WTC11 (cell line): Measurements from ENCODE around the gene NSD1. TPM values are rescaled to one million over a fixed set of nuclear protein-coding genes. Genes with fewer than 3 reads are reported as not detected.

Source experiments
- ARID4B ChIP-seq: sonication (generic); formaldehyde crosslinking; IDR thresholded peaks from 2 replicates; pipeline ENCODE4 v1.8.0; 2023; ENCODE audit warnings: missing genetic modification reagents, mild to moderate bottlenecking, borderline replicate concordance
- ATF6 ChIP-seq: sonication (generic); formaldehyde crosslinking; IDR thresholded peaks from 2 replicates; pipeline ENCODE4 v1.8.1; 2023; ENCODE audit warnings: mild to moderate bottlenecking, missing genetic modification reagents
- CREM ChIP-seq: sonication (generic); formaldehyde crosslinking; IDR thresholded peaks from 2 replicates; pipeline ENCODE4 v1.8.1; 2022; ENCODE audit warnings: mild to moderate bottlenecking, missing genetic modification reagents, moderate library complexity
- ETV6 ChIP-seq: sonication (generic); formaldehyde crosslinking; IDR thresholded peaks from 2 replicates; pipeline ENCODE4 v1.8.1; 2022; ENCODE audit warnings: mild to moderate bottlenecking, missing genetic modification reagents
- FOXJ3 ChIP-seq: sonication (generic); formaldehyde crosslinking; IDR thresholded peaks from 2 replicates; pipeline ENCODE4 v1.9.0; 2021; ENCODE audit warnings: missing genetic modification reagents, mild to moderate bottlenecking, borderline replicate concordance
- FOXP1 ChIP-seq: sonication (generic); formaldehyde crosslinking; IDR thresholded peaks from 2 replicates; pipeline ENCODE4 v1.8.0; 2022; ENCODE audit warnings: missing genetic modification reagents, mild to moderate bottlenecking, moderate library complexity, borderline replicate concordance
- GABPB1 ChIP-seq: sonication (generic); formaldehyde crosslinking; IDR thresholded peaks from 2 replicates; pipeline ENCODE4 v1.8.1; 2023; ENCODE audit warnings: mild to moderate bottlenecking, missing genetic modification reagents
- IRF1 ChIP-seq: sonication (generic); formaldehyde crosslinking; IDR thresholded peaks from 2 replicates; pipeline ENCODE4 v1.8.0; 2023; ENCODE audit warnings: missing genetic modification reagents
- IRF2 ChIP-seq: sonication (generic); formaldehyde crosslinking; IDR thresholded peaks from 2 replicates; pipeline ENCODE4 v1.8.0; 2022; ENCODE audit warnings: low read depth, missing genetic modification reagents, borderline replicate concordance
- JUN ChIP-seq: sonication (generic); formaldehyde crosslinking; IDR thresholded peaks from 2 replicates; pipeline ENCODE4 v1.8.0; 2023; ENCODE audit warnings: mild to moderate bottlenecking, missing genetic modification reagents
- MAX ChIP-seq: sonication (generic); formaldehyde crosslinking; IDR thresholded peaks from 2 replicates; pipeline ENCODE4 v1.8.0; 2022; ENCODE audit warnings: mild to moderate bottlenecking, missing genetic modification reagents
- MLX ChIP-seq: sonication (generic); formaldehyde crosslinking; IDR thresholded peaks from 2 replicates; pipeline ENCODE4 v1.8.1; 2023; ENCODE audit warnings: mild to moderate bottlenecking, missing genetic modification reagents, moderate library complexity
- NFE2L1 ChIP-seq: sonication (generic); formaldehyde crosslinking; IDR thresholded peaks from 2 replicates; pipeline ENCODE4 v1.8.1; 2023; ENCODE audit warnings: missing genetic modification reagents
- NFYB ChIP-seq: sonication (generic); formaldehyde crosslinking; conservative IDR thresholded peaks from 2 replicates; pipeline ENCODE4 v1.8.0; 2022; ENCODE audit warnings: low read depth, missing genetic modification reagents
- NR3C1 ChIP-seq: sonication (generic); formaldehyde crosslinking; conservative IDR thresholded peaks from 2 replicates; pipeline ENCODE4 v1.8.1; 2023; ENCODE audit warnings: low read depth, mild to moderate bottlenecking, missing genetic modification reagents
- RELA ChIP-seq: sonication (generic); formaldehyde crosslinking; IDR thresholded peaks from 2 replicates; pipeline ENCODE4 v1.8.1; 2022; ENCODE audit warnings: missing genetic modification reagents, mild to moderate bottlenecking, borderline replicate concordance
- STAT6 ChIP-seq: sonication (generic); formaldehyde crosslinking; conservative IDR thresholded peaks from 2 replicates; pipeline ENCODE4 v1.8.1; 2023; ENCODE audit warnings: mild to moderate bottlenecking, low read depth, missing genetic modification reagents, moderate library complexity
- USF1 ChIP-seq: sonication (generic); formaldehyde crosslinking; IDR thresholded peaks from 2 replicates; pipeline ENCODE4 v1.8.0; 2022; ENCODE audit warnings: mild to moderate bottlenecking, missing genetic modification reagents
- USF2 ChIP-seq: sonication (generic); formaldehyde crosslinking; IDR thresholded peaks from 2 replicates; pipeline ENCODE4 v1.8.1; 2023; ENCODE audit warnings: mild to moderate bottlenecking, missing genetic modification reagents, moderate library complexity
- ZNF121 ChIP-seq: sonication (generic); formaldehyde crosslinking; IDR thresholded peaks from 2 replicates; pipeline ENCODE4 v1.8.0; 2023; ENCODE audit warnings: missing genetic modification reagents
- ZNF138 ChIP-seq: sonication (generic); formaldehyde crosslinking; conservative IDR thresholded peaks from 2 replicates; pipeline ENCODE4 v1.8.1; 2022; ENCODE audit warnings: mild to moderate bottlenecking, moderate library complexity, missing genetic modification reagents
- ZNF263 ChIP-seq: sonication (generic); formaldehyde crosslinking; IDR thresholded peaks from 2 replicates; pipeline ENCODE4 v1.8.1; 2022; ENCODE audit warnings: low read depth, mild to moderate bottlenecking, moderate library complexity, missing genetic modification reagents
- ZNF425 ChIP-seq: fragments of 250-450 bp; sonication (Bioruptor Pico); conservative IDR thresholded peaks from 2 replicates; pipeline ENCODE4 v1.9.0; 2021; ENCODE audit warnings: mild to moderate bottlenecking
- total RNA-seq: library from RNA; stranded (reverse); gene quantifications from 3 replicates; pipeline ENCODE4 v1.2.3, GENCODE V29; 2021

Gene NSD1
- total RNA-seq, 1 experiment from 2014 or later: 148 TPM

GRCh38 chr5:177086654-177087397 is 46.7 kb upstream of the NSD1 start, which contains the start of gene FGFR4 (continued):
- no peak for TF ChIP-seq MLX (CRISPR knock-in tag)
- TF ChIP-seq RELA (CRISPR knock-in tag): no peak
- no peak for TF ChIP-seq NFYB (CRISPR knock-in tag)
- no peak for TF ChIP-seq STAT6
- TF ChIP-seq MAX (CRISPR knock-in tag): peak; percentile 76
- no peak for TF ChIP-seq ZNF121
- peak; percentile 9; the same call in 1 of the 2 replicates for TF ChIP-seq USF1 (CRISPR knock-in tag)
- TF ChIP-seq ZNF138 (CRISPR knock-in tag): no peak
- TF ChIP-seq JUN: no peak
- 0 out of 2 replicates have a peak, but pooled peaks have one; percentile 17 for TF ChIP-seq CREM (CRISPR knock-in tag)
- no peak for TF ChIP-seq ZNF263 (CRISPR knock-in tag)
- TF ChIP-seq USF2 (CRISPR knock-in tag): 0 out of 2 replicates have a peak, but pooled peaks have one; percentile 19
- TF ChIP-seq ATF6 (CRISPR knock-in tag): no peak
- no peak for TF ChIP-seq IRF2 (CRISPR knock-in tag)
- TF ChIP-seq NFE2L1 (CRISPR knock-in tag): no peak
- 0 out of 2 replicates have a peak, but pooled peaks have one; percentile 55 for TF ChIP-seq NR3C1
- TF ChIP-seq GABPB1 (CRISPR knock-in tag): 0 out of 2 replicates have a peak, but pooled peaks have one; percentile 42
- TF ChIP-seq FOXP1 (CRISPR knock-in tag): peak; percentile 20; the same call in 1 of the 2 replicates
- TF ChIP-seq ARID4B: peak; percentile 23; the same call in 1 of the 2 replicates
- no peak for TF ChIP-seq ZNF425 (CRISPR knock-in tag)
- TF ChIP-seq ETV6 (CRISPR knock-in tag): peak; percentile 14; the same call in 1 of the 2 replicates
- no peak for TF ChIP-seq FOXJ3 (CRISPR knock-in tag)
- TF ChIP-seq IRF1 (CRISPR knock-in tag): no peak
